Choroid plexus epithelial cell (primary cell): ENCODE data around the gene ECEL1.

ENCODE experiments used
- DNase-seq: peaks from one replicate; pipeline ENCODE4 v3.0.0-alpha.2; 2010; ENCODE audit warnings: low read depth
- H3K4me3 ChIP-seq: 2 replicates; pipeline ENCODE4 v1.5.1; 2011; ENCODE audit warnings: low read depth, mild to moderate bottlenecking, control low read depth, low read length, moderate library complexity
- CTCF ChIP-seq: conservative IDR thresholded peaks from 2 replicates; pipeline ENCODE4 v1.5.1; 2011; ENCODE audit warnings: low read depth, mild to moderate bottlenecking, control low read depth, inconsistent platforms, low read length, moderate library complexity

The ECEL1 gene

GRCh38 chr2:232476045-232476444, 11.6 kb downstream of the ECEL1 start:
- TF ChIP-seq CTCF: no peak
- DNase-seq: no peak
- H3K4me3 ChIP-seq: no peak overlapping the region

- H3K4me3 ChIP-seq: no peak overlapping the region
- peak; percentile 6 for DNase-seq
- no peak for TF ChIP-seq CTCF
These were observed 14.2 kb downstream of the ECEL1 start for GRCh38 chr2:232473467-232473890.

GRCh38 chr2:232466221-232466620, 21.4 kb downstream of the ECEL1 start:
- no peak for DNase-seq
- no peak overlapping the region for H3K4me3 ChIP-seq
- TF ChIP-seq CTCF: no peak

GRCh38 chr2:232465061-232465460, 22.6 kb downstream of the ECEL1 start:
- H3K4me3 ChIP-seq: no peak overlapping the region
- no peak for DNase-seq
- TF ChIP-seq CTCF: no peak

GRCh38 chr2:232464544-232464885, 23.1 kb downstream of the ECEL1 start:
- no peak for TF ChIP-seq CTCF
- H3K4me3 ChIP-seq: no peak overlapping the region
- no peak for DNase-seq

GRCh38 chr2:232463701-232464543, 23.7 kb downstream of the ECEL1 start:
- no peak for DNase-seq
- H3K4me3 ChIP-seq: no peak overlapping the region
- TF ChIP-seq CTCF: no peak

- no peak overlapping the region for H3K4me3 ChIP-seq
- DNase-seq: no peak
- TF ChIP-seq CTCF: no peak
These were observed 27.5 kb downstream of the ECEL1 start for GRCh38 chr2:232460171-232460570.
